ENCODE results near the gene DNAH17. TPM values are rescaled to one million over a fixed set of nuclear protein-coding genes. Genes with fewer than 3 reads are reported as not detected.
A peak's percentile ranks its signal among the peaks of the same experiment; 100 is the strongest.

Gene DNAH17
- total and polyA plus RNA-seq, 7 experiments from 2014 or later, result 0.05 to 1.5 (median 0.38) TPM

GRCh38 chr17:78538033-78538776 is 39.0 kb downstream of the DNAH17 start:
- Histone ChIP-seq H3K4me1 (ENCODE audit: control insufficient read depth in 2 of 2, insufficient read depth in 2 of 2, low read length in 2 of 2) (peaks cover 2 to 20% of the 10 kb centered on the region in 2 donors), H3K36me3 (ENCODE audit: control insufficient read depth in 2 of 3, insufficient read depth in 3 of 3, low read length in 3 of 3) (no peaks in the 10 kb centered on the region), H3K27ac (ENCODE audit: low read depth, low read length) (no peak overlapping the region), H3K27me3 (ENCODE audit: control insufficient read depth in 2 of 2, insufficient read depth in 2 of 2, low read length in 2 of 2) (no peaks in the 10 kb centered on the region), H3K9me3 (ENCODE audit: control insufficient read depth in 2 of 3, low read length in 3 of 3) (no peaks in the 10 kb centered on the region), H3K4me3 (ENCODE audit: low read length) (no peak overlapping the region)
- Mint-ChIP-seq H3K4me1 (peaks cover 20 to 41% (median 28%) of the 10 kb centered on the region in 7 donors), H3K4me3 (no peak overlapping the region), H3K36me3 (no peaks in the 10 kb centered on the region), H3K27me3 (no peaks in the 10 kb centered on the region), H3K9me3 (peaks cover 0 to 3% (median 0%) of the 10 kb centered on the region in 11 donors), H3K27ac (peak overlapping the region in 4 of 9 donors; percentile 24 to 62 (median 47))
- DNase-seq (no peak), ATAC-seq (no peak)
- ChIA-PET POLR2A (no interaction called here), CTCF (interaction anchor here (0.9 kb wide), 1 partner anchor 42 kb away, joined by 3 read pairs; no protein-coding TSS in a partner anchor)
- intact Hi-C loops (cut with micrococcal nuclease), result no loop called here

DNA sequence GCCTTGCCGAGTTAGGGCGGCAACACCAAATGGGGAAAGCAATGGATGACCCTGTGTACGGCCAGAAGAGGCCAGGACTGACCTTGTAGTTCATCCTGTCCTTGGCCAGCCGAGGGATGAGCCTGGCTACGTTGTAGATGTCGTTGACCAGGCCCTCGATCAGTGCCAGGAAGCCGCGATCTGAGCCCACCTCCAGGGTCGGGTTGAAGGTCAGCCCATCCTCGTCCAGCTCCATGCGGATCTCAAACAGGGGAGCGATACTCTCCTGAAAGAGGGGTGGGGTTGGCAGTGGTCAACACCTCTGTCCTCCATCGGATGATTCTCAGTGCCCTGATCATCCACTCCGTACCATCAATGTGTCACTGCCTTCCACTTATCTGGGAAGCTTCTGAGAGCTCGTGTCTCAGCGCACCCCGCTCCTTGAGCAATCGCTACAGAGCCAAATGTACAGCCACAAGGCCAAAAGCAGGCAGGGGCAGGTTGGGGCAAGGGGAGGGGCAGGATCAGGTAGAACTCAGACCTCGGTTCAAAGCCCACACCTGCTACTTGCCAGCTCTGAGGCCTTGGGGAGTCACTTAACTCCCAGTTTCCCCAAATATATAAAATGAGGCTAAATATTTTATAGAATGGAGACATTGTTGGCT is 39.9 kb downstream of the DNAH17 start:
- no peak for DNase-seq
- H3K9me3 Mint-ChIP-seq, result peaks cover 0 to 3% (median 0%) of the 10 kb centered on the region in 11 donors
- H3K4me3 ChIP-seq (ENCODE audit: low read length), result no peak overlapping the region
- ChIA-PET CTCF (interaction anchor here (0.9 kb wide), 1 partner anchor 41 kb away, joined by 3 read pairs; no protein-coding TSS in a partner anchor), POLR2A (interaction anchor here (0.6 kb wide), 1 partner anchor 17 kb away, joined by 3 read pairs; no protein-coding TSS in a partner anchor)
- no peaks in the 10 kb centered on the region for H3K9me3 ChIP-seq (ENCODE audit: control insufficient read depth in 2 of 3, low read length in 3 of 3)
- no peak overlapping the region for H3K27ac ChIP-seq (ENCODE audit: low read depth, low read length)
- H3K27me3 ChIP-seq (ENCODE audit: control insufficient read depth in 2 of 2, insufficient read depth in 2 of 2, low read length in 2 of 2), result no peaks in the 10 kb centered on the region
- H3K4me1 Mint-ChIP-seq, result peaks cover 20 to 45% (median 28%) of the 10 kb centered on the region in 7 donors
- peak overlapping the region in 1 of 9 donors; percentile 98 for H3K27ac Mint-ChIP-seq
- H3K4me3 Mint-ChIP-seq, result no peak overlapping the region
- intact Hi-C loops (cut with micrococcal nuclease), result no loop called here
- peaks cover 2 to 20% of the 10 kb centered on the region in 2 donors for H3K4me1 ChIP-seq (ENCODE audit: control insufficient read depth in 2 of 2, insufficient read depth in 2 of 2, low read length in 2 of 2)
- H3K27me3 Mint-ChIP-seq, result no peaks in the 10 kb centered on the region
- H3K36me3 ChIP-seq (ENCODE audit: control insufficient read depth in 2 of 3, insufficient read depth in 3 of 3, low read length in 3 of 3), result no peaks in the 10 kb centered on the region
- no peak for ATAC-seq
- no peaks in the 10 kb centered on the region for H3K36me3 Mint-ChIP-seq

DNA sequence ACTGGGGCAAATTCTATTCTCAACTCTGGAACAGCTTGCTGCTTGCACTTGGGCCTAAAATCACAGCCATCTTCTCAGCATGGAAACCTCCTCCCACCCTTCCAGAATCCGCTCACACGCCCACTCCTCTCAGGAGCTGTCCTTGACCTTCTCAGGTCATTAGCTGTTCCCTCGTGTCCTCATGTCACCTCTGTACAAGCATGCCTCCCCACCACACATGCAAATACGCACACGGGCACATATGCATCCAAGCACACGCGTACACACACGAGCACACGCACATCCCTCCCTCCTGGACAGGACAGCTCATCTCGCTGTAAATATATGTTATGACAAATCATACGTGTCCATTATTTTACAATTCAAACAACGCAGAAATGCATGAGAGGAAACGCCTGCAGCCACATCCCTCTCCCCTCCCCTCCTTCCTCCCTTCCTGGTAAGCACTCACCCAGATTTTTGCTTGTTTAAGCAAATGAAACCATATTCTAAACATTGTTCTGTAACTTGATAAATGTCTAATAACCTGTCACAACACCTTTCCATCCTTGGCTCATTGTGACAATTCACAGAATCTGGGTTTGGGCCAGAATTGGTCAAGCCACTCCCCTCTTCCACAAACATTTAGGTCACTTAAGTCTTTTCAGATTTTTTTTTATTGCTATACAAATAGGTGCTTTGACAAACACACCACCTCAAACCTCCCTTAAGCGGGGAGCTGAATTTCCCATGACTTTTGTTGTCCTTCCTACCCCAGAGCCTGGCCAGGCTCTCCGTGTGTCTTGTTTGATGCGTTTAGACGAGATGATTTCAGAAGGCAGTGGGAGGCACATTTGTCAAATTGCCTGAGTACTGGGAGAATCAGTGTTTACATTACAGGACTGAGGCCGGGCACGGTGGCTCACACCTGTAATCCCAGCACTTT is 41.7 kb downstream of the DNAH17 start:
- H3K27me3 ChIP-seq (ENCODE audit: control insufficient read depth in 2 of 2, insufficient read depth in 2 of 2, low read length in 2 of 2), result no peaks in the 10 kb centered on the region
- CTCF ChIA-PET, result no interaction called here
- peak overlapping the region; percentile 28 for H3K4me3 ChIP-seq (ENCODE audit: low read length)
- H3K4me1 Mint-ChIP-seq, result peaks cover 20 to 46% (median 26%) of the 10 kb centered on the region in 7 donors
- peak overlapping the region; percentile 76 to 98 (median 86) for H3K27ac Mint-ChIP-seq
- H3K4me3 Mint-ChIP-seq, result peak overlapping the region; percentile 61 to 82 (median 78)
- no peak for ATAC-seq
- no peaks in the 10 kb centered on the region for H3K36me3 Mint-ChIP-seq
- peaks cover 2 to 20% of the 10 kb centered on the region in 2 donors for H3K4me1 ChIP-seq (ENCODE audit: control insufficient read depth in 2 of 2, insufficient read depth in 2 of 2, low read length in 2 of 2)
- intact Hi-C loops (cut with micrococcal nuclease), result no loop called here
- H3K9me3 Mint-ChIP-seq, result peaks cover 0 to 3% (median 0%) of the 10 kb centered on the region in 11 donors
- H3K9me3 ChIP-seq (ENCODE audit: control insufficient read depth in 2 of 3, low read length in 3 of 3), result no peaks in the 10 kb centered on the region
- peak overlapping the region; percentile 24 for H3K27ac ChIP-seq (ENCODE audit: low read depth, low read length)
- peak in 5 of 9 donors; percentile 21 to 46 (median 31) for DNase-seq
- H3K36me3 ChIP-seq (ENCODE audit: control insufficient read depth in 2 of 3, insufficient read depth in 3 of 3, low read length in 3 of 3), result no peaks in the 10 kb centered on the region
- no peaks in the 10 kb centered on the region for H3K27me3 Mint-ChIP-seq
- POLR2A ChIA-PET, result interaction anchor here (0.8 kb wide), 1 partner anchor 49 kb away, joined by 3 read pairs; no protein-coding TSS in a partner anchor

DNA sequence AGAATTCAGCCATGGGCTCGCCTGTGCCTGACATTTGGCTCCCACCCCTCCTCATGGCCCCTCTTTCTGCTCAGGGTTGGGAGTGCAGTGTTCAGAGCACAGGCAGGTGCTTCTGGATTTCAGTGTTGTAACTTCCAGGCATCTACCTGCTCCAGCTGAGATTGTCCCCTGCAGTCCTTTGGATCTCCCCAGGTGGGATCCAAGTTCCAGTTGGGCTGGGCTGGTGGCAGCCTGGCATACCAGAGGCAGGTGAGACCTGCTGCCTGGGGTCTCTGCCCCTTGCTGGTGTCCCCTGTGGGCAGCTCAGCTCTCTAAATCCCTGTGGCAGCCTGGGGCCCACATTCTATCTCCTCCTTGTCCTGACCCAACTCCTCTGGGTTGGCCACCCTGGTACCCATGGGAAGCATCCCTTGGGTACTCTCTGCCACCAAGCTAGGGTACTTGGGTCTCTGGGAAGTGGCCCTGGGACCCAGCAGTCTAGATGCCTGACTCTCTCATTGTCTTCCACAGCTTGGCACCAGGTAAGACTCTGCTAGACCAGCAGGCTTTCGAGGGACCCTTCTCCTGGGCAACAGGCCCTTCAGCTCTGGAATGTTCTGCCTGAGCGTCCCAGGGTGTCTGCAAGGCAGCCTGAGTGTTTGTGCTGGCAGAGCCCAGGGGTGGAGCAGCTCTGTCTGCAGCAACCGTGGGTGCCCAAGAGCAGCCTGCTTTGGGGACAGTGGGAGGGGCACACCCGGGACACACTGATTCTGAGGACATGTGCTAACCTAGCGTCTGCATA is 42.5 kb downstream of the DNAH17 start:
- ATAC-seq (no peak), DNase-seq (peak in 2 of 9 donors; percentile 4 to 5)
- Mint-ChIP-seq H3K27me3 (no peaks in the 10 kb centered on the region), H3K36me3 (no peaks in the 10 kb centered on the region), H3K4me3 (peak overlapping the region in 8 of 10 donors; percentile 61 to 82 (median 81)), H3K27ac (peak overlapping the region; percentile 36 to 98 (median 85)), H3K9me3 (peaks cover 0 to 3% (median 0%) of the 10 kb centered on the region in 11 donors), H3K4me1 (peaks cover 20 to 46% (median 26%) of the 10 kb centered on the region in 7 donors)
- no peak overlapping the region for H3K4me3 ChIP-seq (ENCODE audit: low read length)
- H3K9me3 ChIP-seq (ENCODE audit: control insufficient read depth in 2 of 3, low read length in 3 of 3), result no peaks in the 10 kb centered on the region
- ChIA-PET CTCF (interaction anchor here (1.1 kb wide), 1 partner anchor 38 kb away, joined by 3 read pairs; no protein-coding TSS in a partner anchor), POLR2A (interaction anchor here (0.8 kb wide), 1 partner anchor 49 kb away, joined by 3 read pairs; no protein-coding TSS in a partner anchor)
- H3K27ac ChIP-seq (ENCODE audit: low read depth, low read length), result no peak overlapping the region
- intact Hi-C loops (cut with micrococcal nuclease), result no loop called here
- no peaks in the 10 kb centered on the region for H3K36me3 ChIP-seq (ENCODE audit: control insufficient read depth in 2 of 3, insufficient read depth in 3 of 3, low read length in 3 of 3)
- H3K4me1 ChIP-seq (ENCODE audit: control insufficient read depth in 2 of 2, insufficient read depth in 2 of 2, low read length in 2 of 2), result peaks cover 2 to 20% of the 10 kb centered on the region in 2 donors
- no peaks in the 10 kb centered on the region for H3K27me3 ChIP-seq (ENCODE audit: control insufficient read depth in 2 of 2, insufficient read depth in 2 of 2, low read length in 2 of 2)

GRCh38 chr17:78532922-78533640 is 44.1 kb downstream of the DNAH17 start:
- Mint-ChIP-seq H3K36me3 (no peaks in the 10 kb centered on the region), H3K4me1 (peaks cover 20 to 39% (median 26%) of the 10 kb centered on the region in 7 donors), H3K9me3 (peaks cover 0 to 3% (median 0%) of the 10 kb centered on the region in 11 donors), H3K27ac (peak overlapping the region in 3 of 9 donors; percentile 22 to 44 (median 33)), H3K27me3 (no peaks in the 10 kb centered on the region), H3K4me3 (no peak overlapping the region)
- Histone ChIP-seq H3K4me3 (ENCODE audit: low read length) (no peak overlapping the region), H3K9me3 (ENCODE audit: control insufficient read depth in 2 of 3, low read length in 3 of 3) (no peaks in the 10 kb centered on the region), H3K27ac (ENCODE audit: low read depth, low read length) (no peak overlapping the region), H3K36me3 (ENCODE audit: control insufficient read depth in 2 of 3, insufficient read depth in 3 of 3, low read length in 3 of 3) (no peaks in the 10 kb centered on the region), H3K4me1 (ENCODE audit: control insufficient read depth in 2 of 2, insufficient read depth in 2 of 2, low read length in 2 of 2) (peaks cover 2 to 20% of the 10 kb centered on the region in 2 donors), H3K27me3 (ENCODE audit: control insufficient read depth in 2 of 2, insufficient read depth in 2 of 2, low read length in 2 of 2) (no peaks in the 10 kb centered on the region)
- CTCF ChIA-PET, result interaction anchor here (0.7 kb wide), 1 partner anchor 636 kb away, joined by 3 read pairs; no protein-coding TSS in a partner anchor
- intact Hi-C loops (cut with micrococcal nuclease), result no loop called here
- no peak for DNase-seq
- POLR2A ChIA-PET, result no interaction called here
- peak; percentile 20 for ATAC-seq
